RWPE2 (cell line): Measurements from ENCODE around the gene MUC15.
"Not testable (repeated sequence)": the region's sequence is repeated elsewhere in the genome, so short reads cannot be mapped to it uniquely, and the experiment has no call there.

Experiments
- ATAC-seq: fragments of 200-7000 bp; cut with Tn5 transposase; 3 replicates; pipeline ENCODE4 v1.9.1; 2021; ENCODE audit warnings: low read depth
- DNase-seq: peaks from one replicate; pipeline ENCODE4 v3.0.0-alpha.2; 2020; ENCODE audit warnings: low spot score
- H3K27ac ChIP-seq: fragments of 450-650 bp; 2 replicates; pipeline ENCODE4 v1.5.1; 2017; ENCODE audit warnings: mild to moderate bottlenecking; ENCODE audit not compliant: poor library complexity, severe bottlenecking
- H3K27me3 ChIP-seq: fragments of 250-450 bp; sonication (Bioruptor Pico); 2 replicates; pipeline ENCODE4 v1.5.1; 2021; ENCODE audit warnings: mild to moderate bottlenecking, moderate library complexity; ENCODE audit not compliant: insufficient read depth, poor library complexity, severe bottlenecking
- H3K36me3 ChIP-seq: fragments of 250-450 bp; sonication (Bioruptor Pico); 2 replicates; pipeline ENCODE4 v1.5.1; 2020; ENCODE audit warnings: low read depth, mild to moderate bottlenecking, moderate library complexity
- H3K4me1 ChIP-seq: fragments of 250-450 bp; sonication (Bioruptor Pico); 2 replicates; pipeline ENCODE4 v1.5.1; 2021; ENCODE audit warnings: mild to moderate bottlenecking, moderate library complexity; ENCODE audit not compliant: insufficient read depth, poor library complexity, severe bottlenecking
- H3K4me3 ChIP-seq: fragments of 250-450 bp; sonication (Bioruptor Pico); 2 replicates; pipeline ENCODE4 v1.5.1; 2021; ENCODE audit warnings: mild to moderate bottlenecking, moderate library complexity; ENCODE audit not compliant: severe bottlenecking
- H3K9me3 ChIP-seq: fragments of 250-450 bp; sonication (Bioruptor Pico); 2 replicates; pipeline ENCODE4 v1.5.1; 2021; ENCODE audit warnings: mild to moderate bottlenecking, moderate library complexity; ENCODE audit not compliant: severe bottlenecking
- CTCF ChIP-seq: fragments of 450-650 bp; IDR thresholded peaks from one replicate; pipeline ENCODE4 v1.5.1; 2017; ENCODE audit warnings: mild to moderate bottlenecking, moderate library complexity; ENCODE audit not compliant: poor library complexity, severe bottlenecking

MUC15 gene

GRCh38 chr11:26599425-26599824 is 27.4 kb upstream of the MUC15 start:
- H3K9me3 ChIP-seq, result no peaks in the 10 kb centered on the region
- H3K4me3 ChIP-seq, result no peak overlapping the region
- H3K27ac ChIP-seq, result no peak overlapping the region
- H3K36me3 ChIP-seq, result no peaks in the 10 kb centered on the region
- no peaks in the 10 kb centered on the region for H3K27me3 ChIP-seq
- no peak for TF ChIP-seq CTCF
- ATAC-seq, result peak; percentile 73
- H3K4me1 ChIP-seq, result peaks cover 4% of the 10 kb centered on the region
- no peak for DNase-seq

- Histone ChIP-seq H3K9me3 (no peaks in the 10 kb centered on the region), H3K27me3 (no peaks in the 10 kb centered on the region), H3K27ac (no peak overlapping the region), H3K4me1 (peaks cover 4% of the 10 kb centered on the region), H3K4me3 (no peak overlapping the region), H3K36me3 (no peaks in the 10 kb centered on the region)
- TF ChIP-seq CTCF, result no peak
- DNase-seq (no peak), ATAC-seq (no peak)
Observed at GRCh38 chr11:26597899-26598298, 25.8 kb upstream of the MUC15 start.

- H3K36me3 ChIP-seq, H3K27ac ChIP-seq, ATAC-seq, H3K9me3 ChIP-seq, H3K27me3 ChIP-seq, H3K4me1 ChIP-seq, H3K4me3 ChIP-seq, DNase-seq: not testable (repeated sequence)
Observed at GRCh38 chr11:26597049-26597689, 25.1 kb upstream of the MUC15 start.

- not testable (repeated sequence) for H3K27me3 ChIP-seq, H3K4me3 ChIP-seq, ATAC-seq, H3K4me1 ChIP-seq, DNase-seq, H3K27ac ChIP-seq, H3K36me3 ChIP-seq, H3K9me3 ChIP-seq
Observed at GRCh38 chr11:26595207-26595865, 23.3 kb upstream of the MUC15 start.

- H3K27me3 ChIP-seq, result no peaks in the 10 kb centered on the region
- no peak for ATAC-seq
- H3K36me3 ChIP-seq, result no peaks in the 10 kb centered on the region
Observed at GRCh38 chr11:26593691-26594090, 21.6 kb upstream of the MUC15 start.

More at GRCh38 chr11:26593691-26594090, 21.6 kb upstream of the MUC15 start:
- no peak overlapping the region for H3K4me3 ChIP-seq
- H3K9me3 ChIP-seq, result no peaks in the 10 kb centered on the region
- no peak overlapping the region for H3K27ac ChIP-seq
- DNase-seq, result no peak
- no peak for TF ChIP-seq CTCF
- no peaks in the 10 kb centered on the region for H3K4me1 ChIP-seq
